K562 (cell line): ENCODE results near the gene GFOD1. TPM values are rescaled to one million over a fixed set of nuclear protein-coding genes. Genes with fewer than 3 reads are reported as not detected.
A peak's percentile ranks its signal among the peaks of the same experiment; 100 is the strongest.

Source experiments
- CBX2 ChIP-seq: fragments of 200-600 bp; sonication (generic); IDR thresholded peaks from one replicate; pipeline ENCODE4 v1.6.1; 2012; ENCODE audit warnings: mild to moderate bottlenecking, low read length, inconsistent platforms; ENCODE audit not compliant: insufficient read depth, poor library complexity, severe bottlenecking
- CHD4 ChIP-seq: fragments of 200-600 bp; sonication (generic); IDR thresholded peaks from 3 replicates; pipeline ENCODE4 v1.6.1; 2012; ENCODE audit warnings: low read depth, mild to moderate bottlenecking, mixed read lengths, low read length, inconsistent platforms; ENCODE audit not compliant: insufficient read depth, insufficient replicate concordance, poor library complexity, severe bottlenecking
- GABPA ChIP-seq: fragments of 200-800 bp; sonication (Bioruptor generic); conservative IDR thresholded peaks from 2 replicates; pipeline ENCODE4 v1.6.1; 2016; ENCODE audit warnings: low read depth, missing genetic modification characterization, missing compliant biosample characterization
- HDAC1 ChIP-seq, 2 experiments: fragments of 450-650 bp; IDR thresholded peaks; 2 replicates each; pipeline ENCODE4 v1.6.1; 2016 to 2017; ENCODE audit warnings: inconsistent platforms in 1 of 2, mild to moderate bottlenecking in 1 of 2, moderate library complexity in 1 of 2
- JUN ChIP-seq, 2 experiments: sonication (generic) in 1 of 2; formaldehyde crosslinking in 1 of 2; IDR thresholded peaks; 2 replicates each; pipeline versions ENCODE4 v1.6.1 to v1.8.0; 2012 to 2022; ENCODE audit warnings: borderline replicate concordance in 2 of 2, mild to moderate bottlenecking in 2 of 2, improper control_type of control experiment in 1 of 2, low read depth in 1 of 2, low read length in 1 of 2, missing genetic modification reagents in 1 of 2
- NCOA2 ChIP-seq, 2 experiments: fragments of 450-650 bp; IDR thresholded peaks; 2 replicates each; pipeline ENCODE4 v1.6.1; 2018; ENCODE audit warnings: mild to moderate bottlenecking in 2 of 2, moderate library complexity in 1 of 2; ENCODE audit not compliant: partially characterized antibody in 2 of 2
- SAP30 ChIP-seq: fragments of 200-600 bp; sonication (generic); IDR thresholded peaks from 2 replicates; pipeline ENCODE4 v1.6.1; 2012; ENCODE audit warnings: borderline replicate concordance, low read depth, mild to moderate bottlenecking, moderate library complexity, low read length, control low read depth, inconsistent platforms; ENCODE audit not compliant: insufficient read depth, poor library complexity, severe bottlenecking
- TGIF2 ChIP-seq: sonication (generic); formaldehyde crosslinking; IDR thresholded peaks from 2 replicates; pipeline ENCODE4 v1.8.1; 2022; ENCODE audit warnings: mild to moderate bottlenecking, missing genetic modification reagents, moderate library complexity
- ZNF644 ChIP-seq: fragments of 200-800 bp; sonication (Bioruptor generic); IDR thresholded peaks from 2 replicates; pipeline ENCODE4 v1.6.1; 2016; ENCODE audit warnings: low read depth, missing genetic modification characterization, missing compliant biosample characterization
- polyA plus RNA-seq, 8 experiments: library from polyadenylated mRNA; depleted of rRNA in 4 of 8; stranded (reverse) in 5 of 8; unstranded in 3 of 8; fragments of >200 nt; fragmentation: Nextera tagmentation in 2 of 8; fragmentation: Illumina TruSeq in 1 of 8; extraction: Ambion mirVana in 2 of 8; extraction: Trizol in 1 of 8; gene quantifications; 2 replicates each; pipeline versions ENCODE4 v1.2.1 to v1.2.3, GENCODE V29; 2011 to 2014; ENCODE audit warnings: inconsistent platforms in 1 of 8, missing spikeins in 1 of 8
- total RNA-seq, 7 experiments: library from RNA; depleted of rRNA in 6 of 7; stranded (reverse); fragments of >200 nt in 6 of 7; fragmentation: Illumina TruSeq in 2 of 7; extraction: Trizol in 2 of 7; gene quantifications; 2 replicates each; pipeline versions ENCODE4 v1.2.1 to v1.2.3, GENCODE V29; 2011 to 2021; ENCODE audit warnings: low replicate concordance in 1 of 7
- TF ChIP-seq, protein P1 (sequence below): sonication (generic); formaldehyde crosslinking; IDR thresholded peaks from 2 replicates; pipeline ENCODE4 v1.8.1; 2023; ENCODE audit warnings: mild to moderate bottlenecking, missing genetic modification reagents
- TF ChIP-seq, protein P2 (sequence below): sonication (generic); formaldehyde crosslinking; IDR thresholded peaks from 2 replicates; pipeline ENCODE4 v1.8.1; 2023; ENCODE audit warnings: mild to moderate bottlenecking, missing genetic modification reagents
- TF ChIP-seq, protein P3 (sequence below): fragments of 250-450 bp; sonication (Bioruptor Pico); IDR thresholded peaks from 2 replicates; pipeline ENCODE4 v1.5.0; 2021
- TF ChIP-seq, protein P4 (sequence below): fragments of 450-650 bp; IDR thresholded peaks from 2 replicates; pipeline ENCODE4 v1.6.1; 2016; ENCODE audit warnings: antibody characterized with exemption
- TF ChIP-seq, protein P5 (sequence below): fragments of 150-350 bp; conservative IDR thresholded peaks from 2 replicates; pipeline ENCODE4 v1.6.1; 2014; ENCODE audit warnings: low read length

GFOD1 gene
- total and polyA plus RNA-seq, 9 of the 15 experiments (the other 6 are each of a cell fraction or from before 2014, with no cell fraction given), result 3.8 to 12.0 (median 8.2) TPM

DNA sequence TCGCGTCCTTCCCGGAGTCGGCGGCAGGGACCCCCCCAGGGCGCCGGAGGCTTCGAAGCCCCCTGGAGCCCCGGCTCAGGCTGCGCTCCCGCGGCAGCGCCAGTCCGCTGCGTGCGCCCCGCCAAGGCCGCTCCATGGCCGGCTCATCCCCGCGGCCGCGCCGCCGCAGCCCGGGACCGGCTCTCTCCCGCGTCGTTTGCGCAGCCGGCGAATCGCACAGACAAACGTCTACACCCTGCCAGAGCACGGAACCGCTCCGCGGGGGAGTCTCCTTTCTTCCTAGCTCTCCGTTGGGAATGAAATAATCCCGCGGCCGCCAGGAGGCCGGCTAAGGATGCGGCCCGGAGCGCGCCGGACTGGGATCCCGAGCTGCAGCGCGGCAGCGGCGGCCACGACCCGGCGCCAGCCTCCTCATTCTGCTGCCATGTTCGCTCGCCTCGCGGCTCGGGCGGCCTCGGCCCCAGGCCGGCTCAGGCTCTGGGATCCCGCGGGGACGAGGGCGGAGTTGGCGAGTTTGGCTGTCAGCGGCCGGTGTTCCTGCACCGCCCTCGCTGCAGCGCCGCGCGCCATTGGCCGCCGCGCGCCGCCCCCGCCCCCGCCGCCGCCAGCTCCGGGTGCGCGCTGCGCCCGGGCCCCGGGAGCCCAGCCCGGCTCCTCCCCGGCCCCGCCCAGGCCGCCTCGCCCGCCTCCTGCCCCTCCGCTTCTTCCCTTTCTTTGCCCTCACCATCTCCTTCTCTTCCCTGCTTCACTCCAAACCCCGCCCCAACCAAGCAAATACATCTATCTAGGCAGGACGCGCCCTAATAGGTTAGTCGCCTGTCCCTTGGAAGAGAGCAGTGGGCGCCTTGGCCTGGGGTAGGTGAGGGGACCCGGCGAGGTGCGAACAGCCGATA lies at the start of gene GFOD1 (continued):
- TF ChIP-seq HDAC1 (IDR thresholded peaks at IDR 0.05), result peak in 1 of 2 experiments; percentile 30; a peak in 1 of 4 replicates
- TF ChIP-seq NCOA2 (IDR thresholded peaks at IDR 0.05; ENCODE audit: partially characterized antibody in 2 of 2), result no peak
- TF ChIP-seq, protein P1, sequence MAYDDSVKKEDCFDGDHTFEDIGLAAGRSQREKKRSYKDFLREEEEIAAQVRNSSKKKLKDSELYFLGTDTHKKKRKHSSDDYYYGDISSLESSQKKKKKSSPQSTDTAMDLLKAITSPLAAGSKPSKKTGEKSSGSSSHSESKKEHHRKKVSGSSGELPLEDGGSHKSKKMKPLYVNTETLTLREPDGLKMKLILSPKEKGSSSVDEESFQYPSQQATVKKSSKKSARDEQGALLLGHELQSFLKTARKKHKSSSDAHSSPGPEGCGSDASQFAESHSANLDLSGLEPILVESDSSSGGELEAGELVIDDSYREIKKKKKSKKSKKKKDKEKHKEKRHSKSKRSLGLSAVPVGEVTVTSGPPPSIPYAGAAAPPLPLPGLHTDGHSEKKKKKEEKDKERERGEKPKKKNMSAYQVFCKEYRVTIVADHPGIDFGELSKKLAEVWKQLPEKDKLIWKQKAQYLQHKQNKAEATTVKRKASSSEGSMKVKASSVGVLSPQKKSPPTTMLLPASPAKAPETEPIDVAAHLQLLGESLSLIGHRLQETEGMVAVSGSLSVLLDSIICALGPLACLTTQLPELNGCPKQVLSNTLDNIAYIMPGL (CRISPR knock-in tag), result no peak; the same call in 1 of the 2 replicates
- TF ChIP-seq TGIF2 (CRISPR knock-in tag), result 0 out of 2 replicates have a peak, but pooled peaks have one; percentile 75
- no peak for TF ChIP-seq CHD4
- TF ChIP-seq, protein P2, sequence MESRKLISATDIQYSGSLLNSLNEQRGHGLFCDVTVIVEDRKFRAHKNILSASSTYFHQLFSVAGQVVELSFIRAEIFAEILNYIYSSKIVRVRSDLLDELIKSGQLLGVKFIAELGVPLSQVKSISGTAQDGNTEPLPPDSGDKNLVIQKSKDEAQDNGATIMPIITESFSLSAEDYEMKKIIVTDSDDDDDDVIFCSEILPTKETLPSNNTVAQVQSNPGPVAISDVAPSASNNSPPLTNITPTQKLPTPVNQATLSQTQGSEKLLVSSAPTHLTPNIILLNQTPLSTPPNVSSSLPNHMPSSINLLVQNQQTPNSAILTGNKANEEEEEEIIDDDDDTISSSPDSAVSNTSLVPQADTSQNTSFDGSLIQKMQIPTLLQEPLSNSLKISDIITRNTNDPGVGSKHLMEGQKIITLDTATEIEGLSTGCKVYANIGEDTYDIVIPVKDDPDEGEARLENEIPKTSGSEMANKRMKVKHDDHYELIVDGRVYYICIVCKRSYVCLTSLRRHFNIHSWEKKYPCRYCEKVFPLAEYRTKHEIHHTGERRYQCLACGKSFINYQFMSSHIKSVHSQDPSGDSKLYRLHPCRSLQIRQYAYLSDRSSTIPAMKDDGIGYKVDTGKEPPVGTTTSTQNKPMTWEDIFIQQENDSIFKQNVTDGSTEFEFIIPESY, result peak; percentile 28; the same call in 1 of the 2 replicates
- peak; percentile 3 for TF ChIP-seq SAP30
- TF ChIP-seq JUN (IDR thresholded peaks at IDR 0.05; ENCODE audit: borderline replicate concordance, low read depth, low read length), result peak; percentile 11; the same call in 1 of the 2 replicates
- no peak for TF ChIP-seq JUN (CRISPR knock-in tag; IDR thresholded peaks at IDR 0.05; ENCODE audit: borderline replicate concordance)
- TF ChIP-seq, protein P3, sequence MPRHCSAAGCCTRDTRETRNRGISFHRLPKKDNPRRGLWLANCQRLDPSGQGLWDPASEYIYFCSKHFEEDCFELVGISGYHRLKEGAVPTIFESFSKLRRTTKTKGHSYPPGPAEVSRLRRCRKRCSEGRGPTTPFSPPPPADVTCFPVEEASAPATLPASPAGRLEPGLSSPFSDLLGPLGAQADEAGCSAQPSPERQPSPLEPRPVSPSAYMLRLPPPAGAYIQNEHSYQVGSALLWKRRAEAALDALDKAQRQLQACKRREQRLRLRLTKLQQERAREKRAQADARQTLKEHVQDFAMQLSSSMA, result peak; percentile 24; the same call in 1 of the 2 replicates
- TF ChIP-seq CBX2, result no peak
- no peak for TF ChIP-seq GABPA
- TF ChIP-seq, protein P4, sequence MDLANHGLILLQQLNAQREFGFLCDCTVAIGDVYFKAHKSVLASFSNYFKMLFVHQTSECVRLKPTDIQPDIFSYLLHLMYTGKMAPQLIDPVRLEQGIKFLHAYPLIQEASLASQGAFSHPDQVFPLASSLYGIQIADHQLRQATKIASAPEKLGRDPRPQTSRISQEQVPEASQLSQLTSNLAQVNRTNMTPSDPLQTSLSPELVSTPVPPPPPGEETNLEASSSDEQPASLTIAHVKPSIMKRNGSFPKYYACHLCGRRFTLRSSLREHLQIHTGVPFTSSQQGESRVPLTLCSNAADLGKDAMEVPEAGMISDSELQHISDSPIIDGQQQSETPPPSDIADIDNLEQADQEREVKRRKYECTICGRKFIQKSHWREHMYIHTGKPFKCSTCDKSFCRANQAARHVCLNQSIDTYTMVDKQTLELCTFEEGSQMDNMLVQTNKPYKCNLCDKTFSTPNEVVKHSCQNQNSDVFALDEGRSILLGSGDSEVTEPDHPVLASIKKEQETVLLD, result no peak
- TF ChIP-seq, protein P5, sequence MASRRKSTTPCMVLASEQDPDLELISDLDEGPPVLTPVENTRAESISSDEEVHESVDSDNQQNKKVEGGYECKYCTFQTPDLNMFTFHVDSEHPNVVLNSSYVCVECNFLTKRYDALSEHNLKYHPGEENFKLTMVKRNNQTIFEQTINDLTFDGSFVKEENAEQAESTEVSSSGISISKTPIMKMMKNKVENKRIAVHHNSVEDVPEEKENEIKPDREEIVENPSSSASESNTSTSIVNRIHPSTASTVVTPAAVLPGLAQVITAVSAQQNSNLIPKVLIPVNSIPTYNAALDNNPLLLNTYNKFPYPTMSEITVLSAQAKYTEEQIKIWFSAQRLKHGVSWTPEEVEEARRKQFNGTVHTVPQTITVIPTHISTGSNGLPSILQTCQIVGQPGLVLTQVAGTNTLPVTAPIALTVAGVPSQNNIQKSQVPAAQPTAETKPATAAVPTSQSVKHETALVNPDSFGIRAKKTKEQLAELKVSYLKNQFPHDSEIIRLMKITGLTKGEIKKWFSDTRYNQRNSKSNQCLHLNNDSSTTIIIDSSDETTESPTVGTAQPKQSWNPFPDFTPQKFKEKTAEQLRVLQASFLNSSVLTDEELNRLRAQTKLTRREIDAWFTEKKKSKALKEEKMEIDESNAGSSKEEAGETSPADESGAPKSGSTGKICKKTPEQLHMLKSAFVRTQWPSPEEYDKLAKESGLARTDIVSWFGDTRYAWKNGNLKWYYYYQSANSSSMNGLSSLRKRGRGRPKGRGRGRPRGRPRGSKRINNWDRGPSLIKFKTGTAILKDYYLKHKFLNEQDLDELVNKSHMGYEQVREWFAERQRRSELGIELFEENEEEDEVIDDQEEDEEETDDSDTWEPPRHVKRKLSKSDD, result no peak
- no peak for TF ChIP-seq ZNF644 (tag)
